ENCODE results near the gene MYNN.

Gene MYNN

DNA sequence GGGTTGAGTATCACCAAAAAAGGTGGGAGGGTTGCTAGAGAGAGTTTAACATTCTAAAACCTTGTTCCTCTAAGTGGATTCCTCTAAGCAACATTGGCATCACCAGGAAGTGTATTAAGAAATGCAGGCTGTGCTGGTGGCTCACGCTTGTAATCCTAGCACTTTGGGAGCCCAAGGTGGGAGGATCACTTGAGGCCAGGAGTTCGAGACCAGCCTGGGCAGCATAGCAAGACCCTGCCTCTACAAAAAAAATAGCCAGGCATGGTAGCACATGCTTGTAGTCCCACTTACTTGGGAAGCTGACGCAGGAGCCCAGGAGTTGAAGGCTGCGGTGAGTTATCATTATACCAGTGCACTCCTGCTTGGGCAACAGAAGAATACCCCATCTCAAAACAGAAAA, 4.6 kb downstream of the MYNN start:
- DNase-seq (ENCODE audit: low spot score), result no peak

DNA sequence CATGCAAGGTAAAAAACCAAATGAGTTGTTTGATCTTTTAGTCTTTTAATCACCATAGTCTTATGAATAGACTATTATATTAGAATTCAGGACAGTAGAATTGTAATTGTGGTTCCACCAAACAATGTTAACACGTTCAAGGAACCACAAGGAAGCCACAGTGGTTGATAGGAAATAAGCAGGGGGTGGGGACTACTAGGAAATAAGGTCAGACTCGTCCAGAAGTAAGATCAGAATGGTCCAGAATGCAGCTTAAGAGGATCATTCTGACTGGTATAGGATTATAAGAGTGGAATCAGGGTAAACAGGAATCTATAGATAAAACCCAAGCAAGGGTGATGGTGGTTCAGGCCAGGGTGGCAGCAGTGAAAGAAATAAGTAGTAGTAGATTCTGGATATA, 7.5 kb downstream of the MYNN start:
- DNase-seq (ENCODE audit: low spot score), result no peak

DNA sequence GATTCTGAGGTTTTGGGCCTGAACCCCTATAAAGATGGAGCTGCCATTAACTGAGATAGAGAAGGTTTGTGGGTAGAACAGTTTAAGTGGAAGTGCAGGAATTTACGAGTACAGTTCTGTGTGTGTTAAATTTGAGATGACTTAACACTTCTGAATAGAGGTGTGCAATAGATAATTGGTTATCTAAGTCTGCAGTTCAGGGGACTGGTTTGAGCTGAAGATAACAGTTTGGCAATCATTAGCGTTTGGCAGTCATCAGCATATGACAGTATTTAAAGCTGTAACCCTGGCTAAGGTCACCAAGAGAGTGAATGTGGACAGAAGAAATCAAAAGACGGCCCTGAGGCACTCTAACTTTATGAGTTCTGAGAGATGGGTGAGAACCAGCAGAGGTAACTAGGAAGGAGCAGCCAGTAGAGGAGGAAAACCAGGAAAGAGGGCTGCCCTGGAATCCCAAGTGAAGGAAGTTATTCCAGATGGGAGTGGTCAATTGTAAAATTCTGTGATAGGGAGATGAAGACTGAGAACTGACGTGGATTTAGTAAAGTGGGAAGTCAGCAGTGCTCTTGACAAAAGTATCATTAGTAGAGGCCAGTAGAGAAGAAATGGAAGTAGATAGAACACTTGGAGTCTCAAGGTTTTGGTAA, 8.1 kb downstream of the MYNN start:
- DNase-seq (ENCODE audit: low spot score), result no peak

DNA sequence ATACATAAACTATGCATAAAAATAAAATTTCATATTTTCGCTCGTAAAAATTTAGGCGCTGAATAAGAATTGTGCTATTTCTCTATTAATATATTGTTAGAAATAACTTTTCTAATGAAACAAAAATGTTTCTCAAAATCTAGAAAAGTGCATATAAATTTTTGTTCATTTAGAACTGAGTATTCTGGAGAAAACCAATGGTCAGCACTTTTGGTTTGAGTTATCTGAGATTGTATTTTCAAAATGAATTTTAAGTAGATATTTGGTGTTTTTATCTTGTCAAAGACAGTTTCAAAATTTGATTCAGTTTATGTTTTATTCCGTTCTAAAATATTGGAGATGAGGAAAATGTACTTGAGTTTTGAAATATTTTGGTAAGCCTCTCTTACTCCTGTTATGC, 13.9 kb downstream of the MYNN start:
- no peak for DNase-seq (ENCODE audit: low spot score)

- DNase-seq (ENCODE audit: low spot score), result no peak
These were observed 14.6 kb downstream of the MYNN start for GRCh38 chr3:169787791-169788190.

DNA sequence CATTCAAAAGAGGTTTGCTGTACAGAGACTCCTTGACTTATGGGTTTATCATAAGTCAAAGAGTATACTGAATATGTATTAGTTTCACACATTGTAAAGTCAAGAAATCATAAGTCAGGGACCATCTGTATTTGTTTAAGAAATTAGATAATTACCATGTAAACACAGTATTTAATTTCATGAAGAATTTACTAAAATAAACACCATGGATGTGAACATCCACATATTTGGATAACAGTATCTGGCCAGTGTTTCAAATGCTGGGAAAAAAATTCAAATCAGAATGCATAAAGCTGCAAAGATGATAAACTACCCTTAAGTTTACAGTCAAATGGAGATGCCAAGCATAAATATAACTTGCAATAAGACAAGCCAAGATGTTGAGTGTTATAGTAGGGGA, 17.0 kb downstream of the MYNN start:
- DNase-seq (ENCODE audit: low spot score), result no peak

- no peak for DNase-seq (ENCODE audit: low spot score)
These were observed 17.7 kb downstream of the MYNN start for GRCh38 chr3:169790687-169791429.

GRCh38 chr3:169792359-169792758, 19.2 kb downstream of the MYNN start:
- no peak for DNase-seq (ENCODE audit: low spot score)

DNA sequence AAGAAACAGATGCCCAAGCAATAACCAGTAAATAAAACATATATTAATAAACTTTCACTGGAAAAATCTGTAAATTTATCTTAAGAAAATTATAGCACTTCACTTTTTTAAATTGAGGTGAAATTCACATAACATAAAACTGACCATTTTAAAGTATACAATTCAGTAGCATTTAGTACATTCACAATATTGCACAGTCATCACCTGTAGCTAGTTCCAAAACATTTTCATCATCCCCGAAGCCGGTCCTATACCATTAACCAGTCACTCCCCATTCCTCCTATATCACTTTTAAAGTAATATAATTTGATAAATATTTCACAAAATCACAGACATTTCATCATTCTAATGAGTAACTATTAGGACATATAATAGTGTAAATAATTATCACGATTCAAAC, 31.5 kb downstream of the MYNN start:
- DNase-seq (ENCODE audit: low spot score), result no peak

DNA sequence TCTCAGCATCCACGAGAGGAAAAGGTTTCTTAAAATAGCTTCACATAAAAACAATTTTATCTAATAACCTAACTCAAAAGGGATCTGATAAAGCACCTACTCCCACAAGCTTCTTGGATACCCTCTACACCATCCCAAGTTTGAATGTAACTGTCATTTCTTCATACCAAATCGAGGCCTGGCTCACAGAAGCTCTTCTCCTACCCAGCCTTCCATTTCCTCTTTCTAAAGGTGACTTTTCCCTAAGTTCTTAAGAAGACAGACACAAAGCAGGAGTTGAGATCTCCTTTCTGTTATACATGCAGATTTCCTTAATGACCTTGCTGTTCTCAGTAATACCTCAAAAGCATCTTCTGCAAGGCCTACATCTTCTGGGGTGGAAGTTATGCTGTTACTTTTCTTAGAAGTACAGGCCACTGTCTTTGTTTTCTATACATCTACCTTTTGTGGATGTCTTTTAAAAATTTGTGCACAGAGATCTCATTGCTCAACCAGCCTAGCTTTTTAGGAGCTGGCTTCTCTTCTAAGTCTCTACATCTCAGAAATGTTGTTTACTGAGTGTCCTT, 36.1 kb downstream of the MYNN start:
- no peak for DNase-seq (ENCODE audit: low spot score)

DNA sequence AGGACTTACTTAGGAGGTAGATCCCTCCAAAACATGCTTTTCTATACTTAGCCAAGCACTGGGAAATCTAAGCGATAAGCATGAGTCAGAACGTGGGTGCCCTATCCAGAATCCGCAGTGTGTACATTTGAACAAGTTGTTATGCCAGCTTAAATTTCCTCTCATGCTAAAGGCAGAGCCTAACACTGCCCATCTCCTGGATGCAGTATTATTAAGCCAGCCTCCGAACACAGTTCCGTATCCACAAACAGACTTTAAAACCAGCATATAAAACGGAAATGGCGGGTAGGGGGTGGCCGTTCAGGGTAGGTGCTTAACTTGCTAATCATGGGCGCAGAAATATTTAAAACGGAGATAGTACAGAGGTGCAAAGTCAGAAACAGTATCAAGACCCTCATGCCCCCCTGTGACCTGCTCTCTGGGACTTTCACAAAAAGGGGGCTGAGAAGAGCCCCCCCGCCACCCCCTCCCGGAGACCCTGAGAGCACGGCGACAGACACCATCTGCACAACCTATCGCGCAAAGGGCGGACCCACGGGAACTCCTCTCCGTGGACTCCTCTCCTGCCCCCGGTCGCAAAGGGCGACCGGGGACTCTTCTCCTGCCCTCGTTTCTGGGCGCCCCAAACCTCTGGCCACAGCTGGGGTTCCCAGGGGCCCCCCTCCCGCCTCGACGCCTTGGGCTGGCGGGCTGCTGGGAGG, 38.6 kb downstream of the MYNN start:
- DNase-seq (ENCODE audit: low spot score), result peak; percentile 52

- peak; percentile 74 for DNase-seq (ENCODE audit: low spot score)
These were observed 39.4 kb downstream of the MYNN start, which contains the start of the genes LRRC34 and LRRIQ4 for GRCh38 chr3:169812332-169813235. LRRC34 (minus strand) TSS chr3:169812904; CDS start chr3:169812548, 356 bp downstream. LRRIQ4 (plus strand) TSS chr3:169812870; CDS start chr3:169821922, 9,052 bp downstream.

- DNase-seq (ENCODE audit: low spot score), result no peak
These were observed 40.1 kb downstream of the MYNN start for GRCh38 chr3:169813278-169813677.

GRCh38 chr3:169813757-169814517, 40.7 kb downstream of the MYNN start:
- no peak for DNase-seq (ENCODE audit: low spot score)

- DNase-seq (ENCODE audit: low spot score), result no peak
These were observed 42.5 kb downstream of the MYNN start for GRCh38 chr3:169815590-169816150.

DNA sequence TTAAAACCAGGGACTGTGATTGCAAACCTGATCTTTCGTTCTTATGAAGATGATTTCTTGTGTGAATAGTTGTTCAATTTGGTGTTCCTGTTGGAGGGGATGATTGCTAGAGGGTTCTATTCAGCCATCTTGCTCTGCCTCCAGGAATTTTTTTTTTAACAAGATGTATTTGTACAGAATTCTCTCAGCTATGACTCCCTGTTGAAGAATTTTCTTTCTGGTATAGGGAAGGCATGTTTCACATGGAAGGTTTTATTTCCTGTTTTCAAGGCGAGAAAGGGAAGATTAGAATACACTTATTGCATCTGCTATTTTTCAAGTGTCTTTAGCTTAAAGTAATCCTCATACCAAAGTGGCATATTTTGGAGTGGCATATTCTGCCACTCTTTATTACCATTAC, 45.1 kb downstream of the MYNN start:
- no peak for DNase-seq (ENCODE audit: low spot score)

- DNase-seq (ENCODE audit: low spot score), result no peak
These were observed 48.9 kb downstream of the MYNN start for GRCh38 chr3:169822091-169822490.

DNA sequence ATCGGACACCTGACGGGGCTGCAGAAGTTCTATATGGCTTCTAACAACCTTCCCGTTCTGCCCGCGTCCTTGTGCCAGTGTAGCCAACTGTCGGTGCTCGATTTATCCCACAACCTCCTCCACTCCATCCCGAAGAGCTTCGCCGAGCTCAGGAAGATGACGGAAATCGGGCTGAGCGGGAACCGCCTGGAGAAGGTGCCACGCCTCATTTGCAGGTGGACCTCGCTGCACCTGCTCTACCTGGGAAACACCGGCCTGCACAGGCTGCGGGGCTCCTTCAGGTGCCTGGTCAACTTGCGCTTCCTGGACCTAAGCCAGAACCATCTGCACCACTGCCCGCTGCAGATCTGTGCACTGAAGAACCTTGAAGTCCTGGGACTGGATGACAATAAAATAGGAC, 49.3 kb downstream of the MYNN start:
- DNase-seq (ENCODE audit: low spot score), result no peak

DNA sequence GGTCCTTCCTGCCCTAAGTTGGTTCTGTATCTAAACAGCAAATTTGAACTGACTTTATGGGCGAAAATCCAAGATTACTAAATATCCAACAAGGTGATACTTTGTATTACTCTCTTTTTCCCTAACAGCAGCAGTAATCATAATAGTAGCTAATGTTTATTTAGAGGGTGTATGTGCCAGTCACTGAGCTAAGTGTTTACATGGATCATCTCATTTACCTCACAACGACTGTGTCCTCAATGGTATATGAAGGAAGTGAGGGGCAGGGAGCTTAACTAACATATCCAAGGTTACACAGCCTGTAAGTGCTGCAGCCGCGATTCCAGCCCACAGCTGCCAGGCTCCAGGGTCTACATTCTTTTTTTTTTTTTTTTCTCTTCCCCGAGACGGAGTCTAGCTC, 49.8 kb downstream of the MYNN start:
- no peak for DNase-seq (ENCODE audit: low spot score)

DNA sequence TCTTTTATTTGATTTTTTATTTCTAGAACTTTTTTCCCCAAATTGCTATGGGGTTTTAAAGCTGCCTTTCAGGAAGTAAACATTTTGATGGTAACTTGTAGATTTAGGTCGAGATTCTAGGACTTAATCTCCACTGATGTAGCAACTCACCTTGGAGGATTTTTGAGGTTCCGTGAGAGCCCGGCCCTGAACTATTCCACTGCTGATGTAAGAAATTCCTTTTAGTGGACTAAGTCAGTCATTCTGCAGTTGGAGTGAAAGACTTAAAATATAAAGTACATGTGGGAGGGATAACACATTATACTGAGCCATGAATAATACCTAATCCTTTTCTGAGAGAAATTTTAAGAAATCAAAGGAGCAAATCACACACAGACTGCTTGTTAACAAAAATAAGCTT, 52.1 kb downstream of the MYNN start:
- no peak for DNase-seq (ENCODE audit: low spot score)

DNA sequence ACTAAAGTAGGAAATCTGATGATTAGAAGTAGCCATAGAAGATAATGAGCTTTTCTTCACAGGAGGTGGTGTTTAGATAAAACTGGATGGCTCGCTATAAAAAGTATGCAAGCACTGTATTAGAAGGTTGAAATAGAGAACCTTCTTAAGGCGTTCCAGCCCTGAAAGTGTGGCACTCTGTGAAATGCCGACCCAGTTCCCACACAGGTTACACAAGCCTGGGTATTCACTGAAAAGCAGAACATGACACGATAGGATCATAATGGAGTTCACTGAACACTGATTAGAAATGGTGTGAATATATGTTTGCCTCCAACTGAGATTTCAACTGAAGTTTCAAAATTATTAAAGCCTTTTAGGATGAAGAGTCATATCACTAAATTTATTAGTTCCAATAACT, 54.5 kb downstream of the MYNN start:
- DNase-seq (ENCODE audit: low spot score), result no peak
